GM18507 (cell line): Measurements from ENCODE around the gene SIX3.

Experiments used
- DNase-seq: peaks from one replicate; pipeline ENCODE4 v3.0.0; 2011; ENCODE audit warnings: low read depth; ENCODE audit not compliant: insufficient read length; ENCODE audit errors: extremely low spot score
- FAIRE-seq: peaks from 2 replicates; lab custom pipeline; 2011; peaks lifted over from hg19 to GRCh38; lab: Jason Lieb, UNC

SIX3 gene

DNA sequence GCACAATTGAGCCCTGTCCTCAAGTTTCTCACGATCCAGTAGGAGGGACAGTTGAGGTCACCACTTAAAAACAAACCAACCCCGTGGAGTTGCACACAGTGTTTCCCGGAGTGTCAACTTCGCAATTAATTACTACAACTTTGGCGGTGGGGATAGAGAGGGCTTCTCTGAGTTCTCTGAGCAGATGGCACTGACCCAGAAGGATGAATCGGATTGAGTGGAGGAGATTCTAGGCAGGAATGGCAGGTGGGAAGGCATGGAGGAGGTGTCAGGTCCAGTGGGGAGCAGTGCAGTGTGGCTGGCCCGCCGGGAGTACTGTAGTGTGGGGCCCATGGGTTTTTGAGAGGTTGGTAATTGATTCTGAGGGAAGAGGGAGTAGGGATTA lies 12.0 kb downstream of the SIX3 start:
- no peak for FAIRE-seq
- DNase-seq, result no peak

GRCh38 chr2:44954447-44954888 lies 13.0 kb downstream of the SIX3 start:
- FAIRE-seq, result no peak
- no peak for DNase-seq

DNA sequence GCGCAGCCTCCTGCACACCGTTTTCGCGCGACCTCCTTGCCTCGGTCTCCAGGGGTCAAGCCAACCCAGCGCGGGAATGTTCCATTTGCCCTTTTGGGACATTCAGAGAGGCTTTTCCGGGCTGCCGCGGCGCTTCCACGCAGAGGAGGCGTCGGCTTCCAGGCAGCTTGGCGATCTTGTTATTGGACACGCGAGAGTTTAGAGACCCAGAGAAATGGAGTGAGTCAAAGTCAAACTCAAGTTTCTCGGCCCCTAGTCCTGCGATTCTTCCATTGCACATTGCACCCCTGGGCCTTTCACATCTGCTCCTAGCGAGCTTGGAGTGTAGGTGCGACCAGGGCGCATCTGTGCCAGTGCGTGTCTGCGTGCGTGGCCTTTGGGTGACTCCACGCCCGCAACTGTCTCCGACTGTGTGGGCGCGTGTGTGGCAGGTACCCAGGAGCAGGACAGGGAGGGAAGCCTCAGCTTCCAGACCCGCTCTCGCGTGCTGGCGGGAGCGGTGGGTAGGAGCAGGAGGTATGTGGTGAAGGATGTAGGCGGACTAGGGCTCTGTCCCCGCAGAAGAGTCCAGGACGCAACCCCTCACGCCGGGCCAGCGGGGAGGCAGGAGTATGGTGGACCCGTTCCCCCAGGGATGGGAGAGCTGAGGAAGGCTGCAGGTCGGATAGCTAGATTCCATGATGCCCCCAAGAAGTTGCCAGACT lies 13.5 kb downstream of the SIX3 start:
- FAIRE-seq, result no peak
- DNase-seq, result no peak

DNA sequence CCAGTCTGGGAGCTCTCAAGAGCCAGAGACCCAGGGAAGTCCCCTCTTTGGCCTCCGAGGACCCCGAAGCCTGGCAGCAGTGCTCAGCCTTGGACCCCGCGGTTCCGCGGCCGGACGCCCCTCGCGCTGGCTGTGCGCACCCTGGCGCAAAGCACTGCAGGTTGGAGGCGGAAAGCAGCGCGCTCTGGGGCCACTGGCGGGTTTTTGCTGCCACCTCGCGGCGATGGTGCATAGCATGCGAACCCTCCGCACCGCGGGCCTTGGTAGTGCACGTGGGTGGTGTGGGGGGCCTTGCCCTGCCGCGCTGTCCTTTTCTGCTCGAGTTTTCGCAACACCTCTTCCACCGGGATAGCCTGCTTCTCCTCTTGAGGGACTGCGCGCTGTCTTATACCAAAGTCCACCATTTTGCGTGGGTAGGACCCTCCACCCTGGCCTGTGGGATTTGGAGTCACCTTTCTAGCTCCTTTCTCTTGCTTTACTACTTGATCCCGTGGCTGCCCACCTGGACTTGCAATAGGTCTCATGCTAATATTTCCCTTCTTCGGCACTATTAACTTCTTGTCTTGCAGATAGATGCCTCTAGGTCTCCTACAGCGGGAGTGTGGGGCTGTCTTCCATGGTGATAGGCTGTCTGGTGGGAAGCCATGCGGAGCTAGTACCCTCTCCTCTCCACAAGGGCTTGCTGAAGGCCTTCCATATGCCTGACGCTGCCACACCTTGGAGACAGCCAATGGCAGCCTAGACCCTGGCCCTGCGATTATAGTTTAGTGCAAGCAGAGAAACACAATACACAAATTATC lies 14.3 kb downstream of the SIX3 start:
- FAIRE-seq, result no peak
- peak; percentile 72 for DNase-seq

DNA sequence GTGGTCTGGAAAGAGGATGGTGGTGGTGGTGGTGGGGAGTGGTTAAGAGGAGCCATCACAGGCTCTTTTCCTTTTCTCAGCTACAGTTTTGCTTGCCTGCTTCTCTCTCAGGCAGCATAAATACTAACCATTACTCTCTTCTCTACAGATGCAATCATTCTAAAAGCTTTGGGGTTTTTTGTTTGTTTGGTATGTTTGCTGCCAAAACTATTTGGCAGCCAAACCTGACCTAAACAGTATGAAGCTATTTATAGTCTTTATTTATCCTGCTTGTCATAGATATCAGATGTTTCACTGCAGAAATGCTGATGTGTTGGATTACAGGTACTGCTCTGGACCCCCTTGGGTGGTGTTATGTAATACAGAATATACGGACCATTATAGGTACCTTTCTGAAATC lies 15.3 kb downstream of the SIX3 start:
- FAIRE-seq (no peak), DNase-seq (no peak)

GRCh38 chr2:44957656-44958327 lies 16.3 kb downstream of the SIX3 start:
- no peak for DNase-seq

GRCh38 chr2:44959855-44960254 lies 18.4 kb downstream of the SIX3 start:
- no peak for DNase-seq
- no peak for FAIRE-seq

More at GRCh38 chr2:44957656-44958327, 16.3 kb downstream of the SIX3 start:
- FAIRE-seq, result no peak

- no peak for DNase-seq
- no peak for FAIRE-seq
Observed at GRCh38 chr2:44960871-44961270, 19.4 kb downstream of the SIX3 start.

DNA sequence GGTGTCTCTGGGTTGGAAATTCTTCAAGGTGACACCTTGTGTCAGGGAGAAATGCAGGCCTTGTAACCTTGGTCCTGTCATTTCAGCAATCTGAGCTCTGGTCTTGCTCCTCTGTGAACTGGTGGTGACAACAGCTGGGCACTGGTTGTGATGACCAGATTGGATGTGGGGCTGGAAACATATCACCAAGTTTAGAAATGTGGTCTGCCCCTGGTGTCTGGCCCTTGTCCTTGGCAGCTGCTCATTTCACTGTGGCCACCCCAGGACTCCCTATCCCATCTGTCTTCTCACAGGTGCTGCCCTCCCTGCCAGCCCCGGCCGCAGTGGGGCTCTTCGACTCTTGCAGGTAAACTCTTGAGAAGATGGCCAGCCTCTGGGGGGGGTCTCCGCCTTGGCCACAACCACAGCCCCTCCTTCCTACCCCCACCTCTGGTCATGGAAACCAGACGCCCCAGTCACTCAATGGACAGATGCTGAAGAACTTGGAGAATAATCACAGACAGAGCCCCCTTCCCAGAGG lies 20.7 kb downstream of the SIX3 start:
- DNase-seq, result no peak
- FAIRE-seq, result no peak

DNA sequence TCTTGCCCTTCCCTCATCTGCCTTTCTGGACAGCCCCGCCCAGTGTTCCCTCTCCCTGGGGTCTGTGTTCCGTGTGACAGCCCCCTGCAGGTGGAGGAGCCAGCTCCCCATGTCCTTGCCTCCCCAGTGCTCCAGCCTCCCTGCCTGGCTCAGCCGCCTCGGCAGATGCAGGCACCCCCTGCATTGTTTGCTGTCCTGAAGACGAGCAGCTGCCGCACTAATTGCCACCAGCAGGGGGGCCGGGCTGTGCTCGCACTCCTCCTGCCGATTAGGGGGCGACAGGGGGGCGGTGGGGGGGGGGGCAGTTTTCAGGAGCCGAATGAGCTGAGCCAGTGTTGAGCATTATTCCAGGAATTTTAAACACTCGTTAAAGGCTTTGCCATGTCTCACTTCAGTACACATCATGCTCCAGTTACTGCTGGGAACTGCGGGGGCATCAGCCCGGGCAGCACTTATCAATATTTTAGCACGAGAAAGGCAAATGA lies 23.3 kb downstream of the SIX3 start:
- no peak for FAIRE-seq
- DNase-seq, result no peak

DNA sequence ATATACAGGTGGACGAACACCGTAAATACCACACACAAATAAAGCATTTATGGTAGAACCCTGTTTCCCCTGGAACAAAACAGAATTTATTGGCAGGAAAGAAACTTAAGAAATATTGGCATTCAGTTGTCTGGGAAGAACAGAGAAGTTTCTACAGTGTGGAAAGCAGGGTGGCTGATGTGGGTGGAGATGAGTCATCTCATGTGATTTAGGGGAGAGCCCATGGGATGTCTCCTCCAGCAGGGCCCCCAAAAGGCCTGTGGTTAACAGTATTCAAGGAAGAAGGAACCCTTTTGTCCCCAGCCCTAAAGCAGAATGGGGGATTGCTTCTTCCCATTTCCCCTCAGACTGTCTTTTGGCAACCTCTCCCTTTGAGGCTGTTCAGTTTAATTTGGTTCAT lies 24.2 kb downstream of the SIX3 start:
- FAIRE-seq (no peak), DNase-seq (no peak)

GRCh38 chr2:44967056-44967455 lies 25.6 kb downstream of the SIX3 start:
- FAIRE-seq (no peak), DNase-seq (no peak)

- no peak for FAIRE-seq
Observed at GRCh38 chr2:44967727-44968432, 26.4 kb downstream of the SIX3 start.

DNA sequence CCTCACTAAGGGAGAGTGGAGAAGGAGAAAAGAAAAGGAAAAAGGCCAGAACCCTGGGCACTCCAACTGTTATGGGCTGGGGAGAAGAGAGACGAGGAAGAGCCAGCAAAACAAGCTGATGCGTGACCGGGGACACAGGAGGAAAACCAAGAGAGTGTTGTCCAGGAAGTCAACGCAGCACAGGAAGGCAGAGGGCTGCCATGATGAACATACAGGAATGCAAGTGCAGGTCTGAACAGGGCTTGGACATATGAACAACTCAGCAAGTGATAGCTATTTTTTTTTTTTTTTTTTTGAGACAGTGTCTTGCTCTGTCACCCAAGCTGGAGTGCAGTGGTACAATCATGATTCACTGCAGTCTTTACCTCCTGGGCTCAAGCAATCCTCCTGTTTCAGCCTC lies 28.4 kb downstream of the SIX3 start:
- FAIRE-seq (no peak), DNase-seq (no peak)

More at GRCh38 chr2:44967727-44968432, 26.4 kb downstream of the SIX3 start:
- no peak for DNase-seq

DNA sequence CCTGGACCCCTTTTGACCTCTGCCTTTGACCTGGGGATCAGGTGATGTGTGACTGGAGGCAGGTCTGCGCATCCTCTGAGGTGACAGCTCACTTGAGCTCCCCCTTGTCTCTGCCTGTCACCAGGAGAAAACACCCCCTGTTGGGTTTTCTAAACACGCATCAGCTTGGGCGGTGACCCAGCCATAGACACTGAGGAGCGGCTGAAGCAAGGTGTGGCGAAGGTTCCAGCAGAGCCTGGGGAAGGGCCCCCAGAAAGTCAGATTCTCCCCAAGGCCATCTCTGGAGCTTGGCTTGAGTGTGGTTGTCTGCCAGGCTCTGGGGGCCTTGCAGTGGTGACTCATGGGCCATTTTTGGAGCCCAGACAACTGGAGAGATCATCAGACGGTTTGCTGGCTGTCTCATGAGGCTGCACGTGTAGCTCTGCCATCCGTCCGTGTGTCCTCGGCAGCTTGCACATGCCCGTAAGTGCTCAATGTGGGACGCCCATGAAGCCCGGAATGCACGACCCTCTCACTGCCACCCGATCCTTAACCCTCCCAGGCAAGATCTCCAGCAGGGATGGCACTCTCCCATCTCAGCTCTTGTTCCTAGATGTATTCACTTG lies 29.4 kb downstream of the SIX3 start:
- FAIRE-seq (no peak), DNase-seq (no peak)

- FAIRE-seq, result no peak
- no peak for DNase-seq
Observed at GRCh38 chr2:44972771-44973535, 31.5 kb downstream of the SIX3 start.

DNA sequence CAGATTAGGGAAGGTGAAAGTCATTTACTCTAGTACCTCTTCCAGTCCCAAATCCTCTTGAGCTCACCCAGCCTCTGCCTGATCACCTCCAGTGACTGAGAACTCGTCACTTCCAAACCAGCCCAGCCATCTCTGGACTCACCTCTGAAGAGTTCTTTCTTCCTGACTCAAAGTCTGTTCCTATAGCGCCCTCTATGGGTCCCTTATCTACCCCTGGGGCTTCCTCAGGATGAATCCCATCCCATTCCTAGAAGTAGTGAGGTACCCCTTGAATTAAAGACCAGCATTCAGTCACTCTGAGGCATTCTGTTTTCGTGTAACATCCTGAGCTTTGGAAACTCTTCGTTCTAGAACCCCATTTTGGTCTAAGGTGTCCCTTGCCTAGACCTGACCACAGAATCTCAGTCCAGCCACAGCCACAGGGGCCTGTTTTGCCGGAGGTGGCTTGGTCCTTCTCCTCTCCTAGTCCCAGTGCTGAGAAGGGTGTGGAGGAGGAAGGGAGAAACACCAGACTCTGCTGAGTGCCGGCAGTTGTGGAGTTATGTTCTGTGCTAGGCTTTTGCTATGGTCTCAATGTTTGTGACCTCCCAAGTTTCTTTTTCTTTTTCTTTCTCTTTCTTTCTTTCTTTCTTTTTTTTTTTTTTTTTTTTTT lies 32.7 kb downstream of the SIX3 start:
- DNase-seq (no peak), FAIRE-seq (no peak)
